HG03342 (cell line): ENCODE data around the gene IVL.
A peak's percentile ranks its signal among the peaks of the same experiment; 100 is the strongest.

Source experiments
- ATAC-seq: cut with Tn5 transposase; IDR thresholded peaks from one replicate; pipeline ENCODE4 v1.9.1; 2021; ENCODE audit warnings: mild to moderate bottlenecking, moderate library complexity; ENCODE audit not compliant: unreplicated experiment

The IVL gene, protein sequence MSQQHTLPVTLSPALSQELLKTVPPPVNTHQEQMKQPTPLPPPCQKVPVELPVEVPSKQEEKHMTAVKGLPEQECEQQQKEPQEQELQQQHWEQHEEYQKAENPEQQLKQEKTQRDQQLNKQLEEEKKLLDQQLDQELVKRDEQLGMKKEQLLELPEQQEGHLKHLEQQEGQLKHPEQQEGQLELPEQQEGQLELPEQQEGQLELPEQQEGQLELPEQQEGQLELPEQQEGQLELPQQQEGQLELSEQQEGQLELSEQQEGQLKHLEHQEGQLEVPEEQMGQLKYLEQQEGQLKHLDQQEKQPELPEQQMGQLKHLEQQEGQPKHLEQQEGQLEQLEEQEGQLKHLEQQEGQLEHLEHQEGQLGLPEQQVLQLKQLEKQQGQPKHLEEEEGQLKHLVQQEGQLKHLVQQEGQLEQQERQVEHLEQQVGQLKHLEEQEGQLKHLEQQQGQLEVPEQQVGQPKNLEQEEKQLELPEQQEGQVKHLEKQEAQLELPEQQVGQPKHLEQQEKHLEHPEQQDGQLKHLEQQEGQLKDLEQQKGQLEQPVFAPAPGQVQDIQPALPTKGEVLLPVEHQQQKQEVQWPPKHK

GRCh38 chr1:152907686-152908601 lies at the start of gene IVL:
Gene IVL (plus strand): TSS chr1:152908546. CDS start chr1:152909798, 1,252 bp downstream.
- peak; percentile 53 for ATAC-seq

DNA sequence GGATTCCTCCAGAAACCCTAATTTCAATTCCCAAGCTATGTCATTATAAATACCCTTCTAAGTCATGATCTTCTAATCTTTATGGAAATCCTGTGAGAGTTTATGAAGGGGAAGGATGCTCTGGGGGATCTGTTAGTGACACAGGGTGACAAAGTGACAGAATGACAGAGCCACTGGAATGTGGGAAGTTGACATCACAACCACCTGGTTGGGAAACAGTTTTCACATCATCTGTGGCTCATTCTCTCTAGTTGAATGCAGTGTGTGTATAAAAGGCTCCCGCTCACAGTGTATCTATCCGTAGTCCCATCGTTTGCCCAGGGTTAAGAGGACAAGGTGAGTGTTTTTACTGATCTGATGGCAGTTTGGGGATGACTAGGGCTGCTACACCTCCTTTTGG lies 48.6 kb upstream of the IVL start, which contains the start of gene LCE7A:
TSS of gene LCE7A (plus strand) at position 301 of the 400 bp plus-strand sequence. CDS start 702 bp downstream, outside the sequence.
- no peak for ATAC-seq

DNA sequence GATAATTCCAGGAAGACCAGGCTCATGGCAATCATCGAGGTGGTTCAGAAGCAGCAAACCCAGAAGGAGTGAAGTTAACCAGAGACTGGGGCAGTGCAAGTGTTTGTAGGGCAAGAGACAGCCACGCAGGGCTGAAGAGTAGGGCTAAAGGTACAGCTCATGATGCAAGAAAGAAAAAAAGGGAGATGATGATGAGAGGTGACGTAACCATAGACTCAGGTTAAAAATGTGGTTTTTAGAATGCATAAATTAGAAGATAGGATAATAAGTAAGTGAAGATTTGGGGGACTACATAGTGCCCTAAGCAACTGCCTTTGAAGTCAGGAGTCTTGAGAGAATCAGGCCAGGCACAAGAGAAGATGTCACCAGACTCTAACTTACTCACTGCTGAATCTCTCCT lies 48.2 kb upstream of the IVL start:
- ATAC-seq: no peak

DNA sequence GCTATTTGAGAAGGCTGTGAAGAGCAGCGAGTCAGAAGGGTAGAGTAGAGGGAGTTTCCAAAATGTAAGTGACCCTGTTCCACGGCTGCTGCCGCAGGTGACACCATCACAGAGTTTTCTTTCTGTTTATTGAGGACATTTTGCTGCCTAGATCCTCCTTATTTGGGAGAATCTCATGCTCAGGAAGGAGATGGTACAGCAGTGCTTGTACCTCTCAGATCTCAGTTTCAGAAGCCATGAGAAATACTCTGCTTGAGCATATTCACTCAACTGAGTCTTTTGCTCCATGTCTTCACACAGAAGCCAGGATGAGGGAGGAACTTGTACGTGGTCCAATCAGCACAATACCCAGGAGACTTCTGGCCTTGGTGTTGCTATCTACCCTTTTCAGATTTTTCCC lies 47.0 kb upstream of the IVL start:
- no peak for ATAC-seq

DNA sequence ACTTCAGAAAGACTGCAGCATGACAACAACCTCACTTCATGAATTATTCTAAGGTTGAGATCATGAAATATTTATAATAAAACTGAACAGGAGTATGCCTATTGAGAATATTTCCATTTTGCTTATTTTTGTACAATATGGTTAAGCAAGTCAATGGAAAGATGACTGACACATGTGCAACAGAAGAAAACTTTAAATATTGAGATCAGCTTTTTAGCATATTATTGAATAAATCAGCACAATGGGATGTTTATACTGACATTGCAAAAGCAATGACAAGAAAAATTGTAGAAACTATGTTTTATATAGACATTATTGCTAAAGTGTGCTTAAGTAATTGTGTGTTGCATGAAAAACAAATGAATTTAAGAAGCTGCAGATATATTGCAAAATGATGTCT lies 43.9 kb upstream of the IVL start:
- ATAC-seq: no peak

DNA sequence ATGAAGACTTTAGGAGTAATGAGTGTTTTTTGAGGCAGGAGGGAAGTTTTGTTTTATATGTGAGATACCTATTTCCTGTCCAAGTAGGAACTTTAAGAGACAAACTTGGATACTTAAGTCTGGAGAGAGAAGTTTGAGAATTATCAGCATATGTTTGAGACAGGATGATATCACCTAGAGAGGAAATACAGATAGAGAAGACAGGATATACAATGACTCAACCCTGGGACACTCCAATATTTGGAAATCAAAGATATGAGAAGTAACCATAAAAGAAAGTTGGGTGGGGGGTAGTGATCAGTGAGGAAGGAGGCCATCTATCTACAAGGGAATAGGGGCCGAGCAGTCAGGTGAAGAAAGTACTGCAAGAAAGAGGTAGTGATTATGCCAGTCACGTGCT lies 42.0 kb upstream of the IVL start:
- no peak for ATAC-seq

DNA sequence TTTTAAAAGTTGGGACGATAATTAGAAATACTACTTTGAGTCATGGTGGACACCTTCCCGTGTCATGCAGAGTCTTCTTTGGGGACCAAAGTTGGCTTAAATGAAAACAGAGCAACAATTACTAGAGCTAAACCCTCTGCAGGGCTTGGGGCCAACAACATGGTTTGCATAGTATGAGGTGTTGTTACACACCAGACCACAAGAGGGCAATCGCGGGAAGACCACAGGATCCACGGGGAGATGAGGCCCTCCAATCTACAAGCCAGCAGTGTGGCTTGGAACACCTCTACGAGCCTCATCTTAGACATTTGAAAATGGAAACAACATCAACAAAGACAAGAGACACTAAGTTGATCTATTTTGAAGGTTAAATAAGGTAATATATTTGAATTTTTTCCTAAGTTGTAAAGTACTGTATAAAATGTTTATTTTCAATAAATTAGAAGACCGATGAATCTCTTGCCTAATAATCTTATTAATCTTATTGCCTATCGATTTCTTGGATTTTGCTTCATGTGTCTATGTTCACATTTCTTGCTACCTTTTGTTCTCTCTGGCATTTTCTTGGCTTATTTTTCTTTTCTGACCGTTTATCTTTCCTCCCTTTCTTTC lies 38.4 kb upstream of the IVL start:
- ATAC-seq: peak; percentile 68

DNA sequence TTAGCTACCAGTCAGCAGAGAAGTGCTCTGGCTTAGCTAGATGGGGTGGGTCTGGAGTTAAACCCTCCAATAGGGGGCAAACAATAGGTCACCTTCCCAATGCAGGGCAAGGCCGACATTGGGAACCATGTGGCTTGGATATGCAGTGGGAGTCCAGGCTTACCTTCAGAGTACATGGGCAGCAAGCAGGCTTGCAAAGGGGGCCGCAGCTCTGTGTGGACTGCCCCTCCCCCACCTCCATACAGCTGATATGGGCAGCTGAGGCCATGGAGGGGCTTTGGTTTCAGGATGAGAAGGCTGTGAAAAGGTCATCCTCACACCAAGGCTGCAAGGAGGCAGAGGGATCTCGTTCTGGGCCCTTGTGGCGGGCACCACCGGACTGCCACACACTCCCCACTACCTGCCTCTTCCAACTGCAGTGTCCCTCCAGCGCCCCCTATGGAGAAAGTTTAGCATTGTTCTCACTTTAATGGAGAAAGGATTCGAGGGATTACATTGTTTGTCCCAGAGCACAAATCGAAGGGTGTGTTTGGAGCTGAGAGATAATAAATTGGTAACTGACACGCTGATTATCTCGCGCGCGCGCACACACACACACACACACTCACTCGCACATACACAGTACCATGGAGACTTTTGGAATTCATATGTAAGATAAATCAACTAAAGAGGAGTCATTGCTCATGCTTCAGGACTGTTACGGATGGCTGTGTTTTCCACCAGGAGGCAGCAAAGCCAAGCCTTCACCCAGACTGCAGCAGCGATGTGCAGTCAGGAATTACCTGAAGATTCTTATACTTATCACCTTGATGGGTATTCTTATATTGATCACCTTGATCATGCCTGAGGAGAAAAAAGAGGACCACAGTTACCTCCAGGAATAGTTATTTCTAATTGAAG lies 37.3 kb upstream of the IVL start:
- no peak for ATAC-seq

GRCh38 chr1:152871731-152872126 lies 36.6 kb upstream of the IVL start:
- no peak for ATAC-seq

GRCh38 chr1:152873495-152873894 lies 34.9 kb upstream of the IVL start:
- no peak for ATAC-seq

- ATAC-seq: no peak
Observed at GRCh38 chr1:152876827-152877226, 31.5 kb upstream of the IVL start.

DNA sequence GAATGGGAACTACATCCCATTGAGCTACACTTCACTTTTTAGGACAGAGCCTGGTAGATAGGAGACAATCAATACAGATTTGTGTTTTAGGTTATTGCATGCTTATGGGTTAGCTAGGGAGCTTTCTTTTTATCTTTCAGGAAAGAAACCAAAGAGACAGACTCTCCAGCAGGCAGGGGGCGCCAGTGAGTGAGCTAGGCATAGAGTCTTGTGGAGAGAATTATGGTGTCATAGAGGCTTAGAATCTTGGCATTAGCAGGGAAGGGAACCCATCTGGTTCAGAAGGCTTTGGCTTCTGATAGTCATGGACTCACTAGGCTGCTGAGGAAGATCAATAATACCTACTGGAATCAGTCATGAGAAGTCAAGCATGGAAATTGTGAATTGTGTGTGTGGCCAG lies 30.3 kb upstream of the IVL start, which contains the start of gene SMCP:
TSS of gene SMCP (plus strand) at position 281 of the 400 bp plus-strand sequence. CDS start 6,101 bp downstream, outside the sequence.
- no peak for ATAC-seq

- ATAC-seq: no peak
Observed at GRCh38 chr1:152879559-152880198, 28.7 kb upstream of the IVL start.

- no peak for ATAC-seq
Observed at GRCh38 chr1:152880316-152880715, 28.0 kb upstream of the IVL start.

DNA sequence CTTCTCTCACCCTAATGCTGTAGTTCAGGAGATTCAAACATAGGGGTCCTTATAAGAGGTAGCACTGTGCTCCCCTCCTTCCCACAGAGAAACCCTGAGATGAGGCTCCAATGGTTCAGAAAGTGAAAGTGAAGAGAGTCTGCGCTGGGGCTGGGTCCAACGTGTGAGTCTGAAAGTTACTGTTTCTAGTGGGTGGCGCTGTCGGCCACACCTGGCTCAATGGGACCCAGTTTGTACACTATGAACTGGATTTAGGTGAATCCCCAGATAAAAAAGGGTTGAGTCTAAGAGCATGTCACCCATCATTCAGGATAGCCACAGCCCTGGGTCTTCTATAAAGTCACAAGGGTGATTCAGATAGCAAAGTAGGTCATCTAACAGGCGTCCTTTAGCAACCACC lies 27.4 kb upstream of the IVL start:
- peak; percentile 72 for ATAC-seq

GRCh38 chr1:152884085-152884484 lies 24.3 kb upstream of the IVL start:
- ATAC-seq: no peak

- ATAC-seq: no peak
Observed at GRCh38 chr1:152884506-152884905, 23.8 kb upstream of the IVL start.

GRCh38 chr1:152884966-152885624 lies 23.3 kb upstream of the IVL start:
- no peak for ATAC-seq

GRCh38 chr1:152886085-152886484 lies 22.3 kb upstream of the IVL start:
- ATAC-seq: no peak
